H1 (cell line): ENCODE measurements around the gene NIPAL4.

Experiments used
- CBX5 ChIP-seq: fragments of 300-800, 300-1000 bp; sonication (generic); IDR thresholded peaks from 2 replicates; pipeline ENCODE4 v1.7.1; 2016; ENCODE audit warnings: antibody characterized with exemption, low read length, low read depth
- CHD1 ChIP-seq: IDR thresholded peaks from 2 replicates; pipeline ENCODE4 v1.6.1; 2012; ENCODE audit warnings: low read depth, low read length, improper control_type of control experiment
- EGR1 ChIP-seq: IDR thresholded peaks from 2 replicates; pipeline ENCODE4 v1.6.1; 2011; ENCODE audit warnings: low read depth, low read length, borderline replicate concordance
- EP300 ChIP-seq, 2 experiments: IDR thresholded peaks; 1 replicate in 1 of 2; 2 replicates in 1 of 2; pipeline ENCODE4 v1.6.1; 2011 to 2012; ENCODE audit warnings: low read depth in 2 of 2, low read length in 2 of 2, mild to moderate bottlenecking in 2 of 2, borderline replicate concordance in 1 of 2, inconsistent platforms in 1 of 2, moderate library complexity in 1 of 2
- EZH2 ChIP-seq: fragments of 200-600 bp; sonication (generic); IDR thresholded peaks from 2 replicates; pipeline ENCODE4 v1.7.1; 2012; ENCODE audit warnings: low read depth, mild to moderate bottlenecking, moderate library complexity, low read length, inconsistent platforms; ENCODE audit not compliant: severe bottlenecking
- GTF2F1 ChIP-seq: IDR thresholded peaks from 2 replicates; pipeline ENCODE4 v1.6.1; 2012; ENCODE audit warnings: low read depth, low read length, improper control_type of control experiment, borderline replicate concordance
- PHF8 ChIP-seq: fragments of 200-600 bp; sonication (generic); conservative IDR thresholded peaks from 2 replicates; pipeline ENCODE4 v1.7.1; 2012; ENCODE audit warnings: low read depth, mild to moderate bottlenecking, inconsistent platforms, low read length, moderate library complexity
- POLR2A ChIP-seq, 2 experiments: IDR thresholded peaks; 1 replicate in 1 of 2; 2 replicates in 1 of 2; pipeline ENCODE4 v1.6.1; 2011; ENCODE audit warnings: low read depth in 2 of 2, low read length in 2 of 2, mild to moderate bottlenecking in 2 of 2; ENCODE audit errors: control extremely low read depth in 1 of 2
- SIN3A ChIP-seq, 2 experiments: IDR thresholded peaks in 1 of 2; conservative IDR thresholded peaks in 1 of 2; 2 replicates each; pipeline ENCODE4 v1.6.1; 2011 to 2012; ENCODE audit warnings: low read length in 2 of 2, improper control_type of control experiment in 1 of 2, low read depth in 1 of 2, mild to moderate bottlenecking in 1 of 2
- SIRT6 ChIP-seq: IDR thresholded peaks from one replicate; pipeline ENCODE4 v1.7.1; 2012; ENCODE audit warnings: low read length, inconsistent platforms
- SP1 ChIP-seq: IDR thresholded peaks from 2 replicates; pipeline ENCODE4 v1.6.1; 2011; ENCODE audit warnings: low read depth, low read length
- TCF12 ChIP-seq: IDR thresholded peaks from 2 replicates; pipeline ENCODE4 v1.6.1; 2011; ENCODE audit warnings: low read depth, mild to moderate bottlenecking, low read length
- TF ChIP-seq, protein P1 (sequence below), 3 experiments: IDR thresholded peaks; 1 replicate in 2 of 3; 2 replicates in 1 of 3; pipeline versions ENCODE4 v1.5.1 to v1.6.1; 2011; ENCODE audit warnings: low read length in 3 of 3, mild to moderate bottlenecking in 3 of 3, inconsistent platforms in 2 of 3, low read depth in 1 of 3, moderate library complexity in 1 of 3; ENCODE audit not compliant: insufficient read depth in 1 of 3; ENCODE audit errors: control extremely low read depth in 1 of 3

DNA sequence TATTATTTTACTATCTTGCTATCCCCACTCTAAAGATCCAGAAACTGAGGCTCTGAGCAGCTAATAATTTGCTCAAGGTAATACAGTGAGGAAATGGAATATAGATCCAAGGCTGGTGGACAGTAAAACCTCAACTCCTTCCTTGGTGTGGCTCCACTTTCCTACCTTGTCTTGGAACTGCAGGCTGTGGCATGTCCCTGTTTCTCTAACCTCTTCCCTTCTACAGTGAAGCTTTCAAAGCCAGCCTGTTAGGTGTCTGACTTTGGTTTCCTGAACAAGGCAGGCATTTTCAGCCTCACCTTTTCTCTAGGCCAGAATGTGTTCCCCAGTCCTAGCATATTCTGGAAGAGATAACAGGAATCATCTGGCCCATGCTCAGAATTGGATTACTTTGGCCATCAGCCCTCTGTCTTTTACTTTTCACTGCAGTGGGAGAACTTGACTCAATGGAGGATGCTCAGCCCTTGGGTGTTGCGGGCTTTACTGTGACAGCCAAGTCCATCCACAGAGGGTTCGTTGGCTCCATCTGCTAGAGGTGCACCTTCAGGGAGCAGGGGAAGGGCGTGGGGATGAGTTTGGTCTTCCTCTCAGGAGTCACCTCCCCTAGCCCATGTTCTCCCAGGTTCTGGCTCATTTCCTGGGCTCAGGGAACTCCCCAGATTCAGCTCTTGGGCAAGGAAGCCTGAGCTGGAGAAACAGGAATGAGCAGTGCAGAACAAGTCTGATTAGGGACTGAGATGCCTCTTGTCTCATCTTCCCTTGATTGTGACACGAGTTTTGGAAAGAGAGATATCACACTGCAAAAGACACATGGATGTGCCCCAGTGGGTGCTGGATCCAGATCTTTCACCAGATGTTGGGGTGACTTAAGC lies 1.1 kb downstream of the NIPAL4 start:
- TF ChIP-seq EGR1 (no peak), EP300 (IDR thresholded peaks at IDR 0.05; ENCODE audit: borderline replicate concordance in 1 of 2, low read depth in 2 of 2, low read length in 2 of 2) (no peak), CHD1 (no peak), SIRT6 (no peak), CBX5 (no peak), GTF2F1 (no peak), TCF12 (no peak), PHF8 (no peak), SIN3A (conservative IDR thresholded peaks at IDR 0.05 in 1 of 2, IDR thresholded peaks at IDR 0.05 in 1 of 2; ENCODE audit: low read depth in 1 of 2, low read length in 2 of 2) (no peak), EZH2 (no peak), SP1 (no peak), POLR2A (IDR thresholded peaks at IDR 0.05; ENCODE audit: control extremely low read depth in 1 of 2, low read depth in 2 of 2, low read length in 2 of 2) (no peak)
- TF ChIP-seq, protein P1, sequence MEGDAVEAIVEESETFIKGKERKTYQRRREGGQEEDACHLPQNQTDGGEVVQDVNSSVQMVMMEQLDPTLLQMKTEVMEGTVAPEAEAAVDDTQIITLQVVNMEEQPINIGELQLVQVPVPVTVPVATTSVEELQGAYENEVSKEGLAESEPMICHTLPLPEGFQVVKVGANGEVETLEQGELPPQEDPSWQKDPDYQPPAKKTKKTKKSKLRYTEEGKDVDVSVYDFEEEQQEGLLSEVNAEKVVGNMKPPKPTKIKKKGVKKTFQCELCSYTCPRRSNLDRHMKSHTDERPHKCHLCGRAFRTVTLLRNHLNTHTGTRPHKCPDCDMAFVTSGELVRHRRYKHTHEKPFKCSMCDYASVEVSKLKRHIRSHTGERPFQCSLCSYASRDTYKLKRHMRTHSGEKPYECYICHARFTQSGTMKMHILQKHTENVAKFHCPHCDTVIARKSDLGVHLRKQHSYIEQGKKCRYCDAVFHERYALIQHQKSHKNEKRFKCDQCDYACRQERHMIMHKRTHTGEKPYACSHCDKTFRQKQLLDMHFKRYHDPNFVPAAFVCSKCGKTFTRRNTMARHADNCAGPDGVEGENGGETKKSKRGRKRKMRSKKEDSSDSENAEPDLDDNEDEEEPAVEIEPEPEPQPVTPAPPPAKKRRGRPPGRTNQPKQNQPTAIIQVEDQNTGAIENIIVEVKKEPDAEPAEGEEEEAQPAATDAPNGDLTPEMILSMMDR (IDR thresholded peaks at IDR 0.05; ENCODE audit: control extremely low read depth in 1 of 3, insufficient read depth in 1 of 3, low read depth in 1 of 3, low read length in 3 of 3), result no peak
